NAMALWA (cell line): ENCODE data around the gene YBX2.

Experiments
- DNase-seq: peaks from one replicate; pipeline ENCODE4 v3.0.0-alpha.2; 2015; ENCODE audit warnings: low spot score

The YBX2 gene

DNA sequence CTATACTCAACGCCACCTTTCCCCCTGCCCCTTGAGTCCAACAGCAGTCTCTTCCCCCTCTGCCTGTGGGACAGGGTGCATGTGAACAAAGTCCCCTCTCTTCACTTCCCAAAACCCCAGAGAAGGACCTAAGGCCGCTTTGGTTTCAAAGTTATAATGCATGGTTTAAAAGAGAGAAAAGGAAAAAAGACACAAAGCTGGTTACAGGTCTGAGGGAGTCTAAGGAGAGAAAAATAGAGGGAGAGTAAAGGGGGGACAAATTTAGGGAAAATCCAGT, 51.0 kb downstream of the YBX2 start:
- no peak for DNase-seq

DNA sequence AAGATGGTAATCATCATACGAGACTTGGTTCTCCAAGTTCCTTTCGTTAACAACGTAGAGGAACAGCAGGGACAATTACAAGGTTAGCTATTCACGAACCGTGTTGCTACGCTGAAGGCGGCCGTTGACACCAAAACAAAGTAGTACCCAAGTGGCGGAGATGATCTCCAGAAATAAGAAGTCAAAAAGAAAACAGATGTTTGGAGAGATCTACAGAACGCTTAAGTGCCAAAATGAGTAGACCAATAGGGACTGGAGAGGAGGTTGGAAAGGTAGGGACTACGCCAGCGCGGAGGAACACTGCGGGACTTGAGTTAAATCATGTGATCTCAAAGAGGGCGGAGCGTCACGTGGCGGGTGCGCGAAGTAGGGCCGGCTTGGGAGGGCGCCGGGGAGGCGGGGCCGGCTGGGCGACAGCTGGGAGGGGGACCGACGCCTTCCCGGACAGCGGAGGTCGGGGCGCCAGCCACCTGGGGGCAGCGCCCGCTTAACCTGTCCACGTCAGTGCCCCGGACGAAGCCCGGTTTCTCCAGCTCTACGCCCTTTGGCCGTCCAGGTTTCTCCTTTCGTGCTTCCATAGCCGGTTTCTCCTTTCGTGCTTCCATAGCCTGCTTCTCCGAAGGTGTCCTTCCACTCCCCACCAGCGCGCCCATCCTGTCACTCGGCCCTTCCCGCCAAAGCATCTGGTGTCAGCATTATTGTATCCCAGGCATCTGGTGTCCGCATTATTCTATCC, 51.6 kb downstream of the YBX2 start:
- peak; percentile 85 for DNase-seq

DNA sequence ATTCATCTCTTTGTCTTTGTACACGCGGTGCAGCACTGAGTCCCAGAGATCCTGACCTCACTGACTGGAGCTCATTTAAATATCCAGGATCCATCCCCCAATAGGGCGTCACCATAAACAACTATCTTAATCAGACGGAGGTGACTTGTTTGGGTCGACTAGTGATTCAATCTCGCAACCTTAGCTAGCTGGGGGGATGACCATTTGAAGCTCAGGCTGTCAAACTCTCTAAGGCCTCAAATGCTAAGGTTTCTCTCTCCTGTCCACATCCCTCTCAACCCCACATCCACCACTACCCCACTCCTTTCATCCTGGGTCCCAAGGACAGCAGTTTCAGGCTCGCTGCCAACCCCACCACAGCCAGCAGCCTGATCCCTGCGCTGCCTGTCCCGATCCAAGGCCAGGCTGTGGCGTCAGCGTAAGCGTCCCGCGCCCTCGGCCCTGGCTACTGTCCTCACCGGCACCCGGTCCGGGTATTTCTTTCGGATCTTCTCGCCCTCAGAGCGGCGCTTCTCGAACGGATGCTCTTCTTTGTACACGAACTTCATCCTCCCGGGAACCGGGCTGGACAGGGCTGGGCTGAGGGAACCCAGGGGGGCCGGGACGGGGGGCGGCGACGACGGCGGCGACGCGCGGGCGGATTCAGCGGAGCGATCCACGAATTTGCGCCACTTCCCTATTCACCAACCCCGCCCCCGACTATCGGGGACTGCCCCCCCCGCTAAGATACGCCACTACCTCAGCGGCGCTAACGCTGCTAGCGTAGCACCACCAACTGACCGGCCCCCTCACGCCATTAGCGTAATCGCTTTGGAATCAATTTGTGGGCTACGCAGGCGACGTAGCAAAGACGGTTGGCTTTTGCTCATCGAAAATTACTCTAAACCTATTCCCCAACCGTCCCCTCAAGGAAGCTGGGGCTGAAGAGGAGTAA, 52.4 kb downstream of the YBX2 start, which contains the start of gene GABARAP:
Gene GABARAP, minus strand, starts transcription at position 667 of the 934 bp plus-strand sequence. Its CDS starts 119 bp downstream, at position 548.
- peak; percentile 78 for DNase-seq

DNA sequence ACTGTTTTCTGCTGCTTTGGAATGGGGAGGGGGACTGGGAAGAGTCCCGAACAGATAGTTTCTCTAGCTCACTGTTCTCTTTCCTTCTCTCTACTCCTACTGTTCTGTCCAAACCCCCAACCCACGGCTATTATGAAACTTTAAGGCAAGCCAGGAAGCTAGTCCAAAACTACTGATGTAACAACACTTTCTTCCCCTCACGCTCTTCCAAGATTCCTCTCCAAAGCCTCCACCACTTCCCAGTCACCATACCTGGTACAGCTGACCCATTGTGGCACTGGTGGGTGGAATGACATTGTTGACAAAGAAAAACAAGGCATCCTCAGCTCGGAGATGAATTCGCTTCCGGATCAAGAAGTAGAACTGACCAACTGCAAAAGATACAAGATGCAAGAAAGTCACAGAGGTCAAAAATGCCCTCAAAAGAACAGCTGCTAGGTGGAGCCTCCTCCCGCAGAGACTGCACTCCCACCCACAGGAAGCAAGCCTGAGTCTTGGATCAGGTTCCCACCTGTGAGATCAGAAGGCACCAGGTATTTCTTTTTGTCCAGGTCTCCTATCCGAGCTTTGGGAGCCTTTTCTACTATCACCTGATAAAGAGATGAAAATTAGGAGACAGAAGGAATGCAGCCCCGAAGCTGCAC, 53.2 kb downstream of the YBX2 start:
- no peak for DNase-seq

DNA sequence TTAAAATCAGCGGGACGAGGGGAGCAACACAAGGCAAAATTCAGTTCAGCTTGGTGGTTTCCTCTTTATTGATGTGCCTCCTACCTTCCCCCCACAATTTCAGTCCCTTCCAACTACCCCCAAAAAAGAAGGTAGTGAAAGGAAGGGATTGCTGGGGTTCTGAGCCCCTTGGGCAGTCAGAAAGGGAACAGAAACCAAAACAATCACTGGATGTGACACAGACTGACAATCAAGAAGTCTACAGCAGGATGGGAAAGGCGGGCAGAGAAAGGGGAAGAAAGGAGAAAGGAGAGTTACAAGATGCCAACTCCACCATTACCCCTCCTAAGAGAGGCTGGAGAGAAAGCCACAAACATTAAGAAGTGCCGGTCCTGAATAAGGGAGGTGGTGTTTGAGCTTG, 54.1 kb downstream of the YBX2 start:
- DNase-seq: peak; percentile 30

DNA sequence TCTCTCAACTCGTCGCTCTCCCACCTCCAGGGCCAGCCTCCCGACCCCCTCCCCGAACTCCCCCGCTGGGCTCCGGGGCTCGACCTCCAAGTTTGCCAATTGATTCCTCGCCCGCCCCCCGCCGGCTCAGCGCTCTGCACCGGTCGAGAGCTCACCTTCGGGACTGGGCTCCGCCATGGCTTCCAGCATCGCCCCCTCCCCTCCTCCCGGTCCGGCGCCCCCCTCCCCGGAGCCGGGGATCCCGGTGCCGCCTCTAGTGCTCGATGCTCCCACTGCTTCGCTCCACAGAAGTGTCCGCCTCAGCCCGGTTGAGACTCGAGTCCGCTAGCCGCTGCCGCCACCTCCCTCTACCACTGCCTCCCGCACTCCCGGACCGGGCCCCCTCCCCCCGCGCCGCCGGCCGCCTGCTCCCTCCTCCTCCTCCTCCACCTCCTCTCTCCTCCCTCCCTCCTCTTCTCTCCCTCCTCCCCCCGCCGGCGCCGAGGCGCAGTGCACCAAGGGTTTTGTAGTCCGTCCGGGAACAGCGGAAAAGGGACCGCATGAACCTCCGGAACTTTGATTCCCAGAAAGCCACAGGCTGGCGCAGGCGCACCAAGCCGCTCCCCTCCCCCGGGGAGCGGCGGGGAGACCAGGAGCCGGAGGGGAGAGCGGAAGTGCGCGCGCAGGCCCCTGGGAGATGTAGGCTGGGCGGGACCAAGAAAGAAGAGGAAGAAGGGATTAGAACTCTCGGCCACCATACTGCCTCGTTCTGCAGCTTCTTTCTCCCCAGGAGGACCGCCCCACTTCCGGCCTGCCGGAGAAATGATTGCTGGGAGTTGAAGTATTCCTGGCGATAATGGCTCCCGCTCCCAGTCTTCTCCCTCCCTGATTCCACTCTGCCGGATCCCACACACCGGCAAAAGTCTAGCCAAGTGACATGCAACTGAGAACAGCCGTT, 55.1 kb downstream of the YBX2 start, which contains the start of gene PHF23:
Gene PHF23, minus strand, starts transcription at position 367 of the 937 bp plus-strand sequence. Its CDS starts 178 bp downstream, at position 189.
- DNase-seq: peak; percentile 92

DNA sequence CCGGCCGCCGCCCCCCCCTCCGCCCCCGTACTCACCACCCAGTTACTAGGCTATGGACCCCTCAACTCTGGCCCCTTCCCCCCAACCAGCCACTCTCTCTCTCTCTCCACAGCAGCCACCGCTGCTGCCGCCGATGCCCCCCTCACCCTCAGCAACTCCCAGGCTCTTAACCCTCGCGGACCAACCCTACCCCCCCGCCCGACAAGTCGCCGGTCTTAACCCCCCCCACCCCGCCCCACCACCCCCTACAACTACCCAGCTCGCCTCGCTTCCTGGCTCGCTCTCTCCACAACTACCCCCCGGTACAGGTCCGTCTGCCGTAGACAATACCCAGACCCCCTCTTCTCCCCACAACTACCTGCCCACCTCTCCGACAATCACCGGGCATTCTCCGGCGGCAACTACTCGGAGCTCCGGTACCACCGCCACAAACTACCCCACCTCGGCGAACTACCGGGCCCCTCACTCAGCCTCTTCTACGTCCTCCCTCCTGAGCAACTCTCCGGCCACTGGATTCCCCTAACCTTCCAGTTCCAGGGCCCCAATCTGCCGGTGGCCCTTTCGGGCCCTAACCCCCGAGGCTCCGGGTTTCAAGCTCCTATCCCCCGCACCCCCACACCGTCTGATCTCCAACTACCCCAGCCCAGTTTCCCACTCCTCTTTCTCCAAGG, 55.9 kb downstream of the YBX2 start:
- peak; percentile 24 for DNase-seq
